IPS-18c (cell line): ENCODE data around the gene DNAJC10.
"Not testable (repeated sequence)": the region's sequence is repeated elsewhere in the genome, so short reads cannot be mapped to it uniquely, and the experiment has no call there.

ENCODE experiments used
- H3K4me3 ChIP-seq: 2 replicates; pipeline ENCODE4 v1.7.0; 2013; ENCODE audit warnings: low read depth, mild to moderate bottlenecking, low read length, moderate library complexity; ENCODE audit not compliant: insufficient read depth
- H3K9me3 ChIP-seq: one replicate; pipeline ENCODE4 v1.6.1; 2013; ENCODE audit warnings: mild to moderate bottlenecking, low read length, moderate library complexity; ENCODE audit not compliant: control insufficient read depth, insufficient read depth

Gene DNAJC10

DNA sequence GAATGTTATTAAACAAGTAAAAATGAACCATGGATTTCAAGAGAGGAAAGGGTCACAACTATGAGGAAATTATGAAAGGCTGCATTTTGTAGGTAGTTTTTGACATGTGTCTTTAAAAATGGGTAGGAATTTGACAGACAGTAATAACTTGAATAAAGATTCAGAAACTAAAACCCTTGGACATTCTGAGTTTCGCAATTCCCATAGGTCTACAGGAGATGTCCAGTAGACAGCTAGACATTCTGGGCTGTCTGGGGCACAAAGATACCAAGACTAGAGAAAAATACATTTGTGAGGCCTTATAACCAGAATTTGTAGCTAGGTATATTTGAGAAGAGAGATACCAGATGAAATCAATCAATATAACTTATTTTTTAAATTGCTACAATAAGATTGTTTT is 42.3 kb downstream of the DNAJC10 start:
- H3K9me3 ChIP-seq = no peaks in the 10 kb centered on the region
- no peak overlapping the region for H3K4me3 ChIP-seq

DNA sequence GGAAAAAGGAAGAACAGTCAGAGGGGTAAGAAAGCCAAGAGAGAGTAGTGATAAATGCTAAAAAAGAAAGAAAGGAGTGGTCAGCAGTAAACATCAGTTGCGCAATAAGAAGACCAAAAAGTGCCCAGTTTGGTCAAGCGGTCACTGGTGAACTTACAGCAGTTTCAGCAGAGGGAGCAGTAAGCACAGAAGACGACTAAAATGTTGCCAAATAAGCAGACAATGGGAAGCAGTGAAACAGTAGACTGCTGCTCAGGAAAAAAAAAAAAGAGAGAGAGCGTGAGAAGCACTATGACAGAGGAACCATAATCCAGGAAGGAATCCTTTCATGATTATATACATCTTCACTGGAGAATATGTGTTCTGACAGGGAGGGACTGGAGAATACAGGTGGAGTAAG is 45.8 kb downstream of the DNAJC10 start:
- Histone ChIP-seq H3K9me3 (no peaks in the 10 kb centered on the region), H3K4me3 (no peak overlapping the region)

DNA sequence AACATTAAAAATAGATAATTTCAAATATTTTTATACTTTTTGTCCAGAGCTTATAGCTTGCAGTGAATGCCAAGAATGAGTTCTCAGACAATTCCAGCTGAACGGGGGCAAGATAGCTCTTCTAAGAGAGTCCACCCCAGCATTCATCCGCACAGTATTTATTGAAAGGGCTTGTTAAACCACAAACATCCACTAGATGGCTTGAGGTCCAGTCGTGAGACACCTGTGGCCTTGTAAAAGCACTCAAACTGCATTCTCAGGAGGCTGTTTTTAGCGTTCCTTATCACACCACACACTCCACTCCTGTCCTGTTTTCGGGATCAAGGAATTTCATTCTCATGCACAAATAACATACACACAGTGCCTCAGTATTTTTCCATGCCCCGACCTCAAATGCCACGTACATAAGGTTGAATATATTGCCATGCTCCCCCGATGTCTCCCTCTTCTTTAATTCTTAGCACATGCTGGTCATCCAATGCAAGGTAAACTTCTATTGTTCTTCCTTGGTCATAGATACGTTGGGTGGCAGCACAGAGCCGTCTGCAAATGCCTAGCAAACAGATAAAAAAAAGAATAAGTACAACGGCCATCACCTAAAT is 47.4 kb downstream of the DNAJC10 start:
- Histone ChIP-seq H3K9me3 (no peaks in the 10 kb centered on the region), H3K4me3 (no peak overlapping the region)

- no peak overlapping the region for H3K4me3 ChIP-seq
Observed at GRCh38 chr2:182766626-182767025, 50.6 kb downstream of the DNAJC10 start.

DNA sequence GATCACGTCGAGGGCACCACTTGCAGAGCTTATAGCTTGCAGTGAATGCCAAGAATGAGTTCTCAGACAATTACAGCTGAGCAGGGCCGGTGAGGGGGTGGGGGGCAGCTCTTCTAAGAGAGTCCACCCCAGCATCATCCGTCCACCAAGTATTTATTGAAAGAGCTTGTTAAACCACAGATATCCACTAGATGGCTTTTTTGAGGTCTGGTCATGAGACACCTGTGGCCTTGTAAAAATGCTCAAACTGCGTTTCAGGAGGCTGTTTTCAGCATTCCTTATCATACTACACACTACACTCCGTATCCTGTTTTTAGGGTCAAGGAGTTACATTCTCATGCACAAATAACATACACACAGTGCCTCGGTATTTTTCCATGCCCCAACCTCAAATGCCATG is 51.5 kb downstream of the DNAJC10 start:
- H3K9me3 ChIP-seq = no peaks in the 10 kb centered on the region
- no peak overlapping the region for H3K4me3 ChIP-seq

More at GRCh38 chr2:182766626-182767025, 50.6 kb downstream of the DNAJC10 start:
- no peaks in the 10 kb centered on the region for H3K9me3 ChIP-seq

GRCh38 chr2:182768950-182769349 is 52.9 kb downstream of the DNAJC10 start:
- not testable (repeated sequence) for H3K4me3 ChIP-seq, H3K9me3 ChIP-seq

GRCh38 chr2:182779323-182779722 is 63.3 kb downstream of the DNAJC10 start:
- H3K4me3 ChIP-seq = no peak overlapping the region
- H3K9me3 ChIP-seq = no peaks in the 10 kb centered on the region

GRCh38 chr2:182781099-182781498 is 65.0 kb downstream of the DNAJC10 start:
- not testable (repeated sequence) for H3K9me3 ChIP-seq, H3K4me3 ChIP-seq

GRCh38 chr2:182782686-182783085 is 66.6 kb downstream of the DNAJC10 start:
- H3K4me3 ChIP-seq, H3K9me3 ChIP-seq: not testable (repeated sequence)

GRCh38 chr2:182784058-182784706 is 68.1 kb downstream of the DNAJC10 start:
- Histone ChIP-seq H3K9me3 (no peaks in the 10 kb centered on the region), H3K4me3 (no peak overlapping the region)

DNA sequence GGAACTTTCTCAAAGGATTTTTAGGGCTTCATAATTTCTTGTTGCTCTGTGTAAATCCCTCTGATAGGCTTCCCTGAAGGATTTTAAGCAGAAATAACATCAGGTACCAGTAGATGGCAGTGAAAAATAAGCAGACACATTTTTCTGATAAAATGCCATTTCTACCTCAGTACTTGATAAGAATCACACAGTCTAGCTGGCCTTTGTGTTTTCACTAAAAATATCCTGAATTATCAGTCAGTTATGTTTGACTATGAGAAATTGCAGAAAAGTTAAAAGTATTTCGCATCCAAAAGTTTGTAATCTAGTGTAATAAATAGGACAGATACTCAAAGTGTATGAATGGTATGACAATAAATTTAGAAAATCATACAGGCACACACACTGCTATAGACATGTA is 68.7 kb downstream of the DNAJC10 start:
- no peaks in the 10 kb centered on the region for H3K9me3 ChIP-seq
- no peak overlapping the region for H3K4me3 ChIP-seq

DNA sequence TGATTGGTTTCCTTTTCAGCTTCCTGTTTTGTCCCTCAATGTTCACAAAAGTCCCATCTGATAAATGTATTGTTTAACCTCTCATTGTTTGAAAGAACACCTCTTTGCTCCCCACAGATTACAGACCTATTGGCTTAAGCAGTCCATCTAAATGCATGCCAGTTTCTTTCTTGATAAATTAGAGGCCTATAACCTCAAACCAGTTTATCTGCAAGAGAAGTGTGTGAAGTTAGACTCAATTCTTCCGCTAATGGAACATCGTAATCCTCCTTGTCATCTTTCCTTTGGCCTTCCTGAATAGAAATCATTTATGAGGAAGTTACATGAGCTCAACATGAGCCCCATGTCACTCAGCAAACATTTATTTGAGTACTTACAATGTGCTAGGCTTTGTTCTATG is 76.4 kb downstream of the DNAJC10 start:
- Histone ChIP-seq H3K9me3 (no peaks in the 10 kb centered on the region), H3K4me3 (no peak overlapping the region)

DNA sequence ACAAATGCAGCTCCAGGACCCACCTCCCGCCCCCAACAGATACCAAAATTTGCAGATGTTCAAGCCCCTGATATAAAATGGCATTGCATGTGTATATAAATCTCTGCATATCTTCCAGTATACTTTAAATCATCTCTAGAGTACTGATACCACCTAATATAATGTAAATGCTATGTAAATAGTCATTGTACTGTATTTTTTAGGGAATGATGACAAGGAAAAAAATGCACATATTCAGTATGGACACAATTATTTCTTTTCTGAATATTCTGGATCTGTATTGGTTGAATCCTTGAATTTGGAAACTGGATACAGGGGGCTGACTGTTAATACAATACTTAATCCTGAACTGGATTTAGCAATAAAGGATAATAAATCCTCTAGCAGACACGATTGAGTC is 82.7 kb downstream of the DNAJC10 start:
- no peak overlapping the region for H3K4me3 ChIP-seq

GRCh38 chr2:182804128-182804527 is 88.1 kb downstream of the DNAJC10 start:
- H3K9me3 ChIP-seq = no peaks in the 10 kb centered on the region
- H3K4me3 ChIP-seq = no peak overlapping the region

More for the DNA sequence above, 82.7 kb downstream of the DNAJC10 start:
- H3K9me3 ChIP-seq = no peaks in the 10 kb centered on the region

- Histone ChIP-seq H3K4me3 (no peak overlapping the region), H3K9me3 (no peaks in the 10 kb centered on the region)
Observed at GRCh38 chr2:182807319-182807718, 91.3 kb downstream of the DNAJC10 start.

DNA sequence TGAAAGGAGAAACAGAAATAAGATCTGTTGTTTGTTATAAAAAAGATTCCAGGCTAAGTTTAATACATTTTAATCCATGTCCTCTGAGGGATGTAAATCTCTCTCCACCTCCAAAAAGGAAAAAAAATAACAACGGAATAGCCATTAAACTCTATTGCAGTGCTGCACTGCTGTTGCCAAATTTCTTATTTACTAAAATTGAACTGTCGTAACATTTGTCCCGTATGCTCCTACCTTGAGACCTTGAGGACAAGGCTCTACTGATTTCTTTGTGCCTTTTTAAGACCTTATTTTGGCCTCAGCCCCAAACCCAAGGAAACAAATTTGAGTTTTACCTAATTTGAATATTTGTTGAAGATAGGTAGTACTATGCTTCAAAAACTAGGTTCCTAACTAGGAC is 94.0 kb downstream of the DNAJC10 start:
- no peak overlapping the region for H3K4me3 ChIP-seq
- H3K9me3 ChIP-seq = no peaks in the 10 kb centered on the region

DNA sequence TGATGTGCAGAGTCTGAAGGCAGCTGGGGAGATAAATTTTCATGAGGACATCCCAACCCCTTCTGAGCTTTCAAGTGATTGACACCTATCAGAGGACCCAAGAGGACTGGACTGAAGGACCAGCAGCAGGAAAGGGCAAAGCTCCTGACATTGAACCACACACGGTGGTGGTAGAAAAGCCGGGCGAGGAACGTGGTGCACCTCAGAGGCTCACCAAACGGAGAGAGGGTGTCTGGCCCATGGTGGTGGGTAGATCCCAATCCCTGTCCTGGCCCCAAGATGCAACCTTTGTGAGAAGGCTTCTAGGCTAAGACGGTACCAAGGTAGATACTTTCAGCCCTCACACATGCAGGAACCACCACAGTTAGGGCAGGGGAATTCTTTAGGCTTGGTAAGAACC is 98.3 kb downstream of the DNAJC10 start:
- Histone ChIP-seq H3K9me3 (no peaks in the 10 kb centered on the region), H3K4me3 (no peak overlapping the region)

GRCh38 chr2:182814804-182815203 is 98.7 kb downstream of the DNAJC10 start:
- no peak overlapping the region for H3K4me3 ChIP-seq
- no peaks in the 10 kb centered on the region for H3K9me3 ChIP-seq

GRCh38 chr2:182816866-182817265 is 100.8 kb downstream of the DNAJC10 start:
- H3K4me3 ChIP-seq = no peak overlapping the region
- no peaks in the 10 kb centered on the region for H3K9me3 ChIP-seq
